ENCODE results near the gene NDUFB3. TPM values are rescaled to one million over a fixed set of nuclear protein-coding genes. Genes with fewer than 3 reads are reported as not detected.
A peak's percentile ranks its signal among the peaks of the same experiment; 100 is the strongest.

The NDUFB3 gene
- total and polyA plus RNA-seq, 10 of the 15 experiments (the other 5 are each of a cell fraction or from before 2014, with no cell fraction given), result 115 to 1,059 (median 187) TPM

DNA sequence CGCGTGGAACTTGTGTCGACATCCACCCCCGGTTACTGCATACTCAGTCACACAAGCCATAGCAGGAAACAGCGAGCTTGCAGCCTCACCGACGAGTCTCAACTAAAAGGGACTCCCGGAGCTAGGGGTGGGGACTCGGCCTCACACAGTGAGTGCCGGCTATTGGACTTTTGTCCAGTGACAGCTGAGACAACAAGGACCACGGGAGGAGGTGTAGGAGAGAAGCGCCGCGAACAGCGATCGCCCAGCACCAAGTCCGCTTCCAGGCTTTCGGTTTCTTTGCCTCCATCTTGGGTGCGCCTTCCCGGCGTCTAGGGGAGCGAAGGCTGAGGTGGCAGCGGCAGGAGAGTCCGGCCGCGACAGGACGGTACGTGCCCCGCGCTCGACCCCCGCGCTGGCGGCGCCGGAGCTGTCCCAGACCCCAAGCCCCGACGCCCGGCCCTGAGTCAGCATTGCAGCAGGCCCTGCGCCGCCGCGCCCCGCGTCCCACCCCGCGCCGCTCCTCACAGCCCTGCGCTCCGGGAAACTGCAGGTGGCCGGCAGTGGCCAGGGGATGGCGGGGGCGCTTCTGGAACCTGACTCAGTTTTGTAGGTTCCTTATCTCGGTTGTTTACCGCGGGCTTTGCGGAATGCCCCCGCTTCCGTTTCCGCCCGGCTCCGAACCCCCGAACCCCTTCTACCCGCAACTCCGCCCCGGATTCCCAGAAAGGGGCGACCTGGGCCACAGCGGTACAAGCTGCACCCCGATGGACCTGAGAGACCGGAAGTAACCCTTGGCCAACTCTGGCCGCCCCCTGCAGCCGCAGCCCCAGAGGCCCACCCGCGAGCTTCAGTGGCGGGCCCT, 44.5 kb downstream of the NDUFB3 start, which contains the start of gene CFLAR (continued):
- TF ChIP-seq, protein P1, sequence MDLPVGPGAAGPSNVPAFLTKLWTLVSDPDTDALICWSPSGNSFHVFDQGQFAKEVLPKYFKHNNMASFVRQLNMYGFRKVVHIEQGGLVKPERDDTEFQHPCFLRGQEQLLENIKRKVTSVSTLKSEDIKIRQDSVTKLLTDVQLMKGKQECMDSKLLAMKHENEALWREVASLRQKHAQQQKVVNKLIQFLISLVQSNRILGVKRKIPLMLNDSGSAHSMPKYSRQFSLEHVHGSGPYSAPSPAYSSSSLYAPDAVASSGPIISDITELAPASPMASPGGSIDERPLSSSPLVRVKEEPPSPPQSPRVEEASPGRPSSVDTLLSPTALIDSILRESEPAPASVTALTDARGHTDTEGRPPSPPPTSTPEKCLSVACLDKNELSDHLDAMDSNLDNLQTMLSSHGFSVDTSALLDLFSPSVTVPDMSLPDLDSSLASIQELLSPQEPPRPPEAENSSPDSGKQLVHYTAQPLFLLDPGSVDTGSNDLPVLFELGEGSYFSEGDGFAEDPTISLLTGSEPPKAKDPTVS (IDR thresholded peaks at IDR 0.05; ENCODE audit: low read depth, low read length), result no peak
- peak; percentile 49 for TF ChIP-seq YY1 (IDR thresholded peaks at IDR 0.05; ENCODE audit: low read depth, low read length)
- no peak for TF ChIP-seq PML (IDR thresholded peaks at IDR 0.05; ENCODE audit: low read length)
- no peak for TF ChIP-seq BMI1 (IDR thresholded peaks at IDR 0.05; ENCODE audit: borderline replicate concordance)
- TF ChIP-seq RCOR1 (conservative IDR thresholded peaks at IDR 0.05; ENCODE audit: low read depth, low read length), result 0 out of 2 replicates have a peak, but pooled peaks have one; percentile 27
- TF ChIP-seq, protein P2, sequence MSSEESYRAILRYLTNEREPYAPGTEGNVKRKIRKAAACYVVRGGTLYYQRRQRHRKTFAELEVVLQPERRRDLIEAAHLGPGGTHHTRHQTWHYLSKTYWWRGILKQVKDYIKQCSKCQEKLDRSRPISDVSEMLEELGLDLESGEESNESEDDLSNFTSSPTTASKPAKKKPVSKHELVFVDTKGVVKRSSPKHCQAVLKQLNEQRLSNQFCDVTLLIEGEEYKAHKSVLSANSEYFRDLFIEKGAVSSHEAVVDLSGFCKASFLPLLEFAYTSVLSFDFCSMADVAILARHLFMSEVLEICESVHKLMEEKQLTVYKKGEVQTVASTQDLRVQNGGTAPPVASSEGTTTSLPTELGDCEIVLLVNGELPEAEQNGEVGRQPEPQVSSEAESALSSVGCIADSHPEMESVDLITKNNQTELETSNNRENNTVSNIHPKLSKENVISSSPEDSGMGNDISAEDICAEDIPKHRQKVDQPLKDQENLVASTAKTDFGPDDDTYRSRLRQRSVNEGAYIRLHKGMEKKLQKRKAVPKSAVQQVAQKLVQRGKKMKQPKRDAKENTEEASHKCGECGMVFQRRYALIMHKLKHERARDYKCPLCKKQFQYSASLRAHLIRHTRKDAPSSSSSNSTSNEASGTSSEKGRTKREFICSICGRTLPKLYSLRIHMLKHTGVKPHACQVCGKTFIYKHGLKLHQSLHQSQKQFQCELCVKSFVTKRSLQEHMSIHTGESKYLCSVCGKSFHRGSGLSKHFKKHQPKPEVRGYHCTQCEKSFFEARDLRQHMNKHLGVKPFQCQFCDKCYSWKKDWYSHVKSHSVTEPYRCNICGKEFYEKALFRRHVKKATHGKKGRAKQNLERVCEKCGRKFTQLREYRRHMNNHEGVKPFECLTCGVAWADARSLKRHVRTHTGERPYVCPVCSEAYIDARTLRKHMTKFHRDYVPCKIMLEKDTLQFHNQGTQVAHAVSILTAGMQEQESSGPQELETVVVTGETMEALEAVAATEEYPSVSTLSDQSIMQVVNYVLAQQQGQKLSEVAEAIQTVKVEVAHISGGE (CRISPR knock-in tag; IDR thresholded peaks at IDR 0.05), result no peak
- TF ChIP-seq, protein P3, sequence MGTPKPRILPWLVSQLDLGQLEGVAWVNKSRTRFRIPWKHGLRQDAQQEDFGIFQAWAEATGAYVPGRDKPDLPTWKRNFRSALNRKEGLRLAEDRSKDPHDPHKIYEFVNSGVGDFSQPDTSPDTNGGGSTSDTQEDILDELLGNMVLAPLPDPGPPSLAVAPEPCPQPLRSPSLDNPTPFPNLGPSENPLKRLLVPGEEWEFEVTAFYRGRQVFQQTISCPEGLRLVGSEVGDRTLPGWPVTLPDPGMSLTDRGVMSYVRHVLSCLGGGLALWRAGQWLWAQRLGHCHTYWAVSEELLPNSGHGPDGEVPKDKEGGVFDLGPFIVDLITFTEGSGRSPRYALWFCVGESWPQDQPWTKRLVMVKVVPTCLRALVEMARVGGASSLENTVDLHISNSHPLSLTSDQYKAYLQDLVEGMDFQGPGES (IDR thresholded peaks at IDR 0.05), result no peak
- peak; percentile 66 for TF ChIP-seq POU2F2 (IDR thresholded peaks at IDR 0.05; ENCODE audit: borderline replicate concordance, low read depth, low read length)
- TF ChIP-seq, protein P4, sequence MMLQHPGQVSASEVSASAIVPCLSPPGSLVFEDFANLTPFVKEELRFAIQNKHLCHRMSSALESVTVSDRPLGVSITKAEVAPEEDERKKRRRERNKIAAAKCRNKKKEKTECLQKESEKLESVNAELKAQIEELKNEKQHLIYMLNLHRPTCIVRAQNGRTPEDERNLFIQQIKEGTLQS (IDR thresholded peaks at IDR 0.05; ENCODE audit: borderline replicate concordance, extremely low read depth, low read depth, low read length), result no peak
- TF ChIP-seq, protein P5, sequence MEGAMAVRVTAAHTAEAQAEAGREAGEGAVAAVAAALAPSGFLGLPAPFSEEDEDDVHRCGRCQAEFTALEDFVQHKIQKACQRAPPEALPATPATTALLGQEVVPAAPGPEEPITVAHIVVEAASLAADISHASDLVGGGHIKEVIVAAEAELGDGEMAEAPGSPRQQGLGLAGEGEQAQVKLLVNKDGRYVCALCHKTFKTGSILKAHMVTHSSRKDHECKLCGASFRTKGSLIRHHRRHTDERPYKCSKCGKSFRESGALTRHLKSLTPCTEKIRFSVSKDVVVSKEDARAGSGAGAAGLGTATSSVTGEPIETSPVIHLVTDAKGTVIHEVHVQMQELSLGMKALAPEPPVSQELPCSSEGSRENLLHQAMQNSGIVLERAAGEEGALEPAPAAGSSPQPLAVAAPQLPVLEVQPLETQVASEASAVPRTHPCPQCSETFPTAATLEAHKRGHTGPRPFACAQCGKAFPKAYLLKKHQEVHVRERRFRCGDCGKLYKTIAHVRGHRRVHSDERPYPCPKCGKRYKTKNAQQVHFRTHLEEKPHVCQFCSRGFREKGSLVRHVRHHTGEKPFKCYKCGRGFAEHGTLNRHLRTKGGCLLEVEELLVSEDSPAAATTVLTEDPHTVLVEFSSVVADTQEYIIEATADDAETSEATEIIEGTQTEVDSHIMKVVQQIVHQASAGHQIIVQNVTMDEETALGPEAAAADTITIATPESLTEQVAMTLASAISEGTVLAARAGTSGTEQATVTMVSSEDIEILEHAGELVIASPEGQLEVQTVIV (IDR thresholded peaks at IDR 0.05; ENCODE audit: borderline replicate concordance, partially characterized antibody), result no peak
- peak; percentile 82; the same call in 1 of the 2 replicates for TF ChIP-seq PAX5 (IDR thresholded peaks at IDR 0.05; ENCODE audit: borderline replicate concordance, low read depth, low read length)
- no peak for TF ChIP-seq ESRRA (IDR thresholded peaks at IDR 0.05; ENCODE audit: low read length)
- TF ChIP-seq, protein P6, sequence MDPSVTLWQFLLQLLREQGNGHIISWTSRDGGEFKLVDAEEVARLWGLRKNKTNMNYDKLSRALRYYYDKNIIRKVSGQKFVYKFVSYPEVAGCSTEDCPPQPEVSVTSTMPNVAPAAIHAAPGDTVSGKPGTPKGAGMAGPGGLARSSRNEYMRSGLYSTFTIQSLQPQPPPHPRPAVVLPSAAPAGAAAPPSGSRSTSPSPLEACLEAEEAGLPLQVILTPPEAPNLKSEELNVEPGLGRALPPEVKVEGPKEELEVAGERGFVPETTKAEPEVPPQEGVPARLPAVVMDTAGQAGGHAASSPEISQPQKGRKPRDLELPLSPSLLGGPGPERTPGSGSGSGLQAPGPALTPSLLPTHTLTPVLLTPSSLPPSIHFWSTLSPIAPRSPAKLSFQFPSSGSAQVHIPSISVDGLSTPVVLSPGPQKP (IDR thresholded peaks at IDR 0.05; ENCODE audit: low read depth, low read length), result peak; percentile 91
